Activated CD4-positive, alpha-beta T cell treated with anti-CD3 and anti-CD28 coated beads, Interleukin-2, amount 50 U/mL, for 4 hours (primary cell): ENCODE measurements around the gene MEX3C.

Experiments used
- DNase-seq, 2 experiments: peaks; one replicate each; pipeline ENCODE4 v3.0.0-alpha.2; 2020

Gene MEX3C

DNA sequence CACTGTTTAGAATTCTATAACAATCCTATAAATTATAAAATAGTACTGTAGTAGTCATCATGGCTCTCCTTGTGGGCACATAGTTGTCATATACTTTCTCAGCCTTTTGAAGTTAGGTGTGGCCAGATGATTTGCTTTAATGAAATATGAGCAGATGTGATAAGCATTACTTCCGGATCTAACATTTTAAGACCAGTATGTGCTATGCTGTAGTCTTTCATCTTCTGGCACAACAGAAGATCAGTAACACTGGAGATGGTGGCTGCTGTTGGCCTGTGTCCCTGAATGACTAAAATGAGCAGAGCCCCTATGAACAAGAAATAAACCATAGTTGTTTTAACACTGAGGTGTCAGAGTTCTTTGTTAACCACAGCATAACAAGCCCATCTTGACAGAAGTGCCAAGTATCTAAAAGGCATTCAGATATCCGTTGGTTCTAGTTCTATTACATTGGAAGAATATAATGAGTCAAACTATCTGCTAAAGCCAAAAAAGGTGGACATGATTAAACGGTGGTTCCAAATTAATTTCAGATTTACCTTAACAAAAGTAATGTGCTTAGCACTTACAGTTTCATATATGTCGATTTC, 6.3 kb downstream of the MEX3C start:
- no peak for DNase-seq

DNA sequence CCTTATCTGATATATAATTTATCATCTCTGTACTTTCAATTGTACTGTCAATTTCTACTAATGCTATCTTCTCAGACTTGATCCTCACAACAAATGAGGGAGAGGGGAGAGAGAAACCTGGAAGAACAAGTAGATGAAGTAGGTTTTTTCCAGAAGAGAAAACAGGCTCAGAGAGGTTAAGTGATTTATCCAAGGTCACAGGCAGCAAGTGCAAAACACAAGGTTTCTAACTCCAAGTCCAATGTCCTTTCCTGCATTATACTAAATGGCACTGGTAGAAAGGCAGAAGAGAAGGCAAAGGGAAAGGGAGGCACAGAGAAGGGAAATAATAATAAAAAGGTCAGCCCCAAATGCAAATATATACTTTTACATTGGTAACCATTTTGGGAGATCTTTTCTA, 7.5 kb downstream of the MEX3C start:
- DNase-seq = no peak

DNA sequence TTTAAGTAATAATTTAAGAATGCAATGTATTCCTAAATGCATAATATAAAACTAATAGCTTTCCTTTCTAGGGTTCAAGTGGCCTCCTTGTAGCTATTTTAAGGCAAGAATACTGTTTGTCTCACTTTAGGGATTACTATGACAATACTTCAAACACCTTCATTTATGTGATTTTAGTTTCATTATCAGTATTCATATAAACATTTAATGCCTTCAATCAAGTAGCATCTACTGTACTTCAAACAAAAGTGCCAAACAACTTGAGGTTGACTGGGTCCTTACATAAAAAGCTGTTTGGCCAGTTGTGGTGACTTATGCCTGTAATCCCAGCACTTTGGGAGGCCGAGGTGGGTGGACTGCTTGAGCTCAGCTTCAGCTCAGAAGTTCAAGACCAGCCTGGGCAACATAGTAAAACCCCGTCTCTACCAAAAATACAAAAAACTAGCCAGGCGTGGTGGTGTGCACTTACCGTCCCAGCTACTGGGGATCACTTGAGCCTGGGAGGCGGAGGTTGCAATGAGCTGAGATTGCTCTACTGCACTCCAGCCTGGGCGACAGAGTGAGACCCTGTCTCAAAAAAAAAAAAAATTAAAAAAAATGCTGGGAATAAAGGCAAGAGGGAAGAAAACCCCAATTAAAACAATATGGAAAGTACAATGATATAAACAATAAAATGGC, 9.3 kb downstream of the MEX3C start:
- no peak for DNase-seq

DNA sequence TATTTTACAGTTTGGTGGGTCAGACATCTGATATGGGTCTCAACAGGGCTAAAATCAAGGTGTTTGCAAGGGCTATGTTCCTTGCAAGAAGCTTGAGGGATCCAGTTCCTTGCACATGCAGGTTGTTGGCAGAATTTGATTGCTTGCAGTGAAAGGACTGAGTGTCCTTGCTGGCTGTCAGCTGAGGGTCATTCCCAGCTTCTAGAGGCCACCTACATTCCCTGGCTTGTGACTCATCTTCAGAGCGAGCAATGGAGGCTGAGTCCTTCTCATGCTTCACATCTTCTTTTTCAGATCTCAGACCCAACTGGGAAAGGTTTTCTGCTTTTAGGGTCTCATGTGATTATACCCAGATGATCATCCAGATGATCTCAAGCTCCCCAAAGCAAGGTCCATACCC, 12.4 kb downstream of the MEX3C start:
- DNase-seq = no peak

GRCh38 chr18:51184091-51184457, 13.4 kb downstream of the MEX3C start:
- DNase-seq = no peak

GRCh38 chr18:51183372-51184090, 13.9 kb downstream of the MEX3C start:
- no peak for DNase-seq

DNA sequence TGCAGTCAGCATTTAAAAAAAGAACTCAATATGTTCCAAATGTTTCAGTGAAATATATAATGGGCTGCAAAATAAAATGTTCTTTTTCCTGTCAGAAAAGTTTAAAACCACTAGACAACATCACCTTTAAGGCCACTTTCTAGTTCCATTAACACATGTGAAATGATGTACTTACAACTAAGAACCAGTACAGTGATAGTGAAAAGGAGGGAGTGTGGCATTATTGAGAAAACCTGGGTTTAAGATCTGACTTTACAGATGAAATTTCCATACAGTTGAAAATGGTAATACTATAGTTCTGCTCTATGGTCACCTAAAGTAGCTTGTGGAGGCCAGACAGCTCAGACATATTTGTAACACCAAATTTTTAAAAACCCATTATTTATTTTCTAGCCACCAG, 14.7 kb downstream of the MEX3C start:
- DNase-seq = no peak

- DNase-seq = no peak
Measured at GRCh38 chr18:51171625-51172259, 25.7 kb downstream of the MEX3C start.

DNA sequence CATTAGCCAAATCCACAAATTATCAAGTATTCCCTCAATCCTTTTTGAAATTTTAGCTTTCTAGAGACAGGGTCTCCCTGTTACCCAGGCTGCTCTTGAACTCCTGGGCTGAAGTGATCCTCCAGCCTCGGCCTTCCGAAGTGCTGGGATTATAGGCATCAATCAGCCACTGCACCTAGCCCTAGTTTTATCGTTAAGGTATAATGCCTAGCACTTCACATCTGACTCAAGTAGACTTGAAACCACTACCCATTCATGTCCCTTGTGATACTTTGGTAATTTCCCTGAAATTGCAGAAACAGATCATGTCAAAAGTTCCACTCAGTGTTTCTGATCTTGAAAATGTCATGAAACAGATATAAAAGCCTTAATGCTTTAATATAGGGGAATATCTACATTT, 26.3 kb downstream of the MEX3C start:
- no peak for DNase-seq

- no peak for DNase-seq
Measured at GRCh38 chr18:51170664-51171063, 26.8 kb downstream of the MEX3C start.

DNA sequence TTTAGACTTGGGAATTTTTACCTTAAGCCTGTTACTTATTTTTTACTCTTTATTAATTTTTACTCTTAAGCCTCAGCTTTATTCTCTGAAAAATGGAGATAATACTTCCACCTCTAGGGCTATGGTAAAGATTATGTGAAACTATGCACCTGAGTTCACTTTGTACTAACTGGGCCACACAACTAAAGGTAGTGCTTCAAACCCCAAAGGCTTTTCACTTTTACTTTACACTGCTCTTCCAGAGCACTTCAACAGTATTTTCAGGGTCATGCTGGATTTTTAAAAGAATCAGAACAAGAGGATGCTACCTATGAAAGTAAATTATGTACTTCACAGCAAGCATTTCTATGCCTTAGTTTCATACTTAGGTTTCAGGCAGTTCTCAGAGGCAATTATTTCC, 27.8 kb downstream of the MEX3C start:
- no peak for DNase-seq

DNA sequence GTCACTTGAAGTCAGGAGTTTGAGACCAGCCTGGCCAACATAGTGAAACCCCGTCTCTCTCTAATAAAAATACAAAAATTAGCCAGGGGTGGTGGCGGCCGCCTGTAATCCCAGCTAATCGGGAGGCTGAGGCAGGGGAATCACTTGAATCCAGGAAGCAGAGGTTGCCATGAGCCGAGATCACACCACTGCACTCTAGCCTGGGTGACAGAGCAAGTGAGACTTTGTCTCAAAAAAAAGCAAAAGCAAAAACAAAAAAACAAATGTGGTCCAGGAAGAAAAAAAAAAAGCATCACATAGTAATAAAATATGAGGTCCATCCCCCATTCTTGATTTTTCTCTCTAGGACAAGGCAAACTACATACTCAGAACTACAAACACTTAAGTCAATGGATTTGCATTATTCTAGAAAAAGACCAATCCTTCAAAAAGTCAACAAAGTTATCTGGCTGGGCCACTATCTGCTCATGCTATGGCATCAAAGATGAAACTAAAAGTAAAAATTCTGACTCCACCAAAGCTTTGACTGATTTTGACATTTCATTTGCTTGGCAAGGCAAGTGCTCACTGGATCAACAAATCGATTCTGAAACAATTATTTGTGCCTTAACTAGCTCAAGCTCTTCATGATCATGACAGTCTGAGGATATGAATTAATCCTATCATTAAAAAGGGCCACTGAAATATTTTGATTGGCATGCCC, 28.4 kb downstream of the MEX3C start:
- DNase-seq = no peak

DNA sequence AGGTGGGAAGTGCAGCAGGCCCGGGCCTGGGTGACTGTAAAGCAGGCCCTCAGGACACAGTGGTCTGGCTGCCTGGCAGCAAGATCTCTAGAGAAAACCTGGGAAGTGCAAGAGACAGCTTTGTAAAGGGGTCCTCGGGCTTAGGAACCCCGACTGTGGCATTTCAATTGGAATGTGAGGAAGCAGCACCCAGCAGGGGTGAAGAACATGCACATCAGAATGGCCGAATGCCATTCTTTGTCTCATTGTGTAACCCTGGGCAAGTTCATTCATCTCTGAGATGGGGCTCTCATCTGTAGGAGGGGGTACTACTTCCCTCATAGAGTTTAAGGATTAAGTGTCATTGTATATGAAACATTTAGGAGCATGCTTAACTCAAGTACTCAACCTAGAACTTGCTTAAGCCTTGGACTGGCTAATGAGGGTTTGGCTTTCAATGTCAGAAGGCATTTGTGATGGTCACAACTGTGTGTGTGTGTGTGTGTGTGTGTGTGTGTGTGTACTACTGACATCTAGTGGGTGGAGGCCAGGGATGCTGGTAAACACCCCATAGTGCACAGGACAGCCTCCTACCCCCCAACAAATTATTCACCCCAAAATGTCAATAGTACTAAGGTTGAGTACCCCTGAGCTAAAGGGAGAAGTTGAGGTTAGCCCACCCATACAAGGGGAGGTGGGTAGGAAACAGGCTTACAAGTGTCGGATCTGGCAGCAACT, 29.3 kb downstream of the MEX3C start:
- DNase-seq = no peak

DNA sequence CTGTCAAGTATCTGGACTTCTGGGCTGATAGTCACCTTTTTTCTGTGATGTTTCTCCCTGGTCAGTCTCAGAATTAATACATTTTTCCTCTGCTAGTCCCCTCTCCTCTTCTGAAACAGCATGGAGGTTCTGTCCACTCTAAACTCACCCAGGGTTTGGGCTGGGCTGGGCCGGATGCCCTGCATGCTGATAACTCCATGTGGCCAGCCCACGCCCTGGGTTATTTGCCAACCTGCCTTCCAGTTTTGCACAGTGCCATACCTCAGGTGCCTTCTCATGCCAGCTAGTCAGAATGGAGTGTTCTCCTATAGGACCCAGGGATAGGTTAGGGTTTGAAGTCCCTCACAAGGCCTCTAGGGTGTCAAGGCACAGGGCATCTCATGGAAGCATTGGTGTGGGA, 32.2 kb downstream of the MEX3C start:
- DNase-seq = no peak

DNA sequence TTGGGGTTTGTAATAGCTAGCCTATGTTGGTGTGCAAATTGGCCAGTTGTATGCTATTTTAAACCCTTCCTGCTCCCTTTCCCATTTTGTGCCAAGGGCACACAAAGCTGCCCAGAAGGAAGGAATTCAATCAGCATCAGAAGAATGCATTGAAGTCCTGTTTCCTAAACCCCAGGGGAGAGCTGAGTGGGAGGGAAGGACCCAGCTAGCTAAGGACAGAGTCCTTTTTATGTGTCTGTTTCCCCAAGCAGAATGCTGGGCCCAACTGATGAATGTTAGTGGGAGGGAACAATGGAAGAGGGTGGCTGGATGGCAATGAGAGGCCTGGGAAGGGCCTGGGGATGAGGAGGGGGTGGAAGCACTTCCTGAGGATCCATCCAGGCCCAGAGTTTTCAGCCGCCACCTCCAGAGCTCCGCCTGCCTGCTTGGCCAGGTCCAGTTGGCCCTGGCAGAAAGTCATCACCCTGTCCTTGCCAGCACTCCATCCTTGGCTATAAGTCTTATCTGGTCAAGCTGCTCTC, 32.7 kb downstream of the MEX3C start:
- DNase-seq = no peak

DNA sequence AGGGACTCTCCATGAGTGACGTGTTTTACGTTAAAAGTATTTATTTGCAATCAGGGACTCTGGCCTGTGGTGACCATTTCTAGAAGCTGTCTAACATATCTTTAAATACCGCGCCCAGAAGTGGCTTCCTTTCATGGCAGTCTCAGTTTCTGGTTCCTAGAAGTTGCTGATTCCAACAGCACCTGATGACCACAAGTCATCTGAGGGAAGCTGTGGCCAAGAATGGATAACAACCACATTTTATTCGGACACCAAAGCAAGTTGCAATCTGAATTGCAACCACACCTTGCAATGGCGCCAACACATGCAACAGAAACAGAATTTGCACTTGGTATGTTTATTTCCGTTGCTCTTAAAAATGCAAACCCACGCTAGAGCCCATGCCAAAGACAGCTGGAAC, 33.1 kb downstream of the MEX3C start:
- no peak for DNase-seq

- DNase-seq = no peak
Measured at GRCh38 chr18:51163543-51163942, 33.9 kb downstream of the MEX3C start.

DNA sequence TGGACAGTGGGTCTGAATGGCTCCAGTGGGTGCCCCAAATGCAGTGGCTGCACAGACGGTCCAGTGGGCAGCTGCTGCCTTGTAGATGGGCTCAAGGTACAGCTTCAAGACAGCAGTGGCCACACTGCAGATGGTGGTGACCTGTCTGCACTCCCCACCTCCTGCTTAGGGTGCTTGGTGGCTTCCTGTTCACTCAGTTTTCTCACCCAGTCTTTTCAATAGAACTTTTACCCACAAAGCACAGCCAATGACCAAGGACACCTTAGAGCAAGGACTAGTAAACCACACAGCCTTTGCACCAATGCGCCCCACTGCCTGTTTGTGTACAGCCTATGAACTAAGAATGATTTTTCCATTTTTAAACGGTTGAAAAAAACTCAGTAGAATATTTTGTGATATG, 34.9 kb downstream of the MEX3C start:
- no peak for DNase-seq

DNA sequence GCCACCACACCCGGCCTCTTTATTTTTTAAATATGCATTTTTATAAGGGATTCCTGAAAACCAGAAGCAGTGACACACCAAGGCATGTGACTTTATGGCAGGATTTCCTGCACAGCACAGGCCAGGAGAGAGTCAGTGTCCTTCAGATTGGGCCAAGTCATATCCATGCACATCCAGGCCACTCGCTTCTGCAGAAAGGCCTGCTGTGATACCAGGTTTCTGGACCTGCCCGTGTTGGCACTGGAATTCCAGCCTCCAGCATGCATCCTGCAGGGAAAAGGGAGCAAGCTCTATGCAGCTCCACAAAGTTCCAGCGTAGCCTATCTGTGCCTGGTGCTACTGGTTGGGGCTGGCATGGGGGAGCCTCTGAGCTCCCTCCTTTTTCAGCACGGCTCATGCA, 36.8 kb downstream of the MEX3C start:
- DNase-seq = no peak

DNA sequence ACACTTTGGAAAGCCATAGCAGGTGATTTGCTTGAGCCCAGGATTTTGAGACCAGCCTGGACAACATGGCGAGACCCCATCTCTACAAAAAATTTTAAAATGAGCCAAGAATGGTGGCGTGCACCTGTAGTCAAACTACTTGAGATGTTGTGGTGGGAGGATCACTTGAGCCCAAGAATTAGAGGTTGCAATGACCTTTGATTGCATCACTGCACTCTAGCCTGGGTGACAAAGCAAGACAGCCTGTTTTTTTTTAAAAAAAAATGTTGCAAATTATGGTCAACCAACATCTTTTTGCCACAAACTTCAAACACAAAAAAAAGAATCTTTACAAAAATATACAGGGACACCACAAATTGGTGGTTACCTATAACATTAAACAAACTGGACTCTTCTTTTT, 40.3 kb downstream of the MEX3C start:
- DNase-seq = no peak

GRCh38 chr18:51154431-51155063, 42.9 kb downstream of the MEX3C start:
- no peak for DNase-seq
